Measurements from ENCODE around the gene ROR1.

Gene ROR1

GRCh38 chr1:64135462-64136223, 361.8 kb downstream of the ROR1 start:
- no peak for DNase-seq (ENCODE audit: low read depth in 2 of 2)

DNA sequence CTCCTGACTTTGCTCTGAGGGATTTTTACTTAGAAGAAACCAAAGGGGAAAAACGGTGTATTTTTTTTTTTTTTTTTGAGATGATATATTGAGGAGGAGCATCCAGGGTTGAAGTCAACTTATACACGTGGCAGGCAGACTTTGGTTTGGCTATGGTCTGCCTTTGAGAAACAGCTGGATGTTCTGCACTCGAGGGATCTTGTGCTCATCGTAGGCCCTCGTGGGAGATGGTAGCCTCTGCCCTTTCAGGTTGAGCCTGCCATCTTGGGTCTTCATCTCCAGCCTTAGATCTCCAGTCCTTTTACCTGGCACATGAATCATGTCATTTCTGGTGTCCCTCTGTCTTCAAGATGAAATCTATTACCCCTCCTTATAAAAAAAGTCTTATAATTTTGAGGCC, 362.5 kb downstream of the ROR1 start:
- no peak for DNase-seq (ENCODE audit: low read depth in 2 of 2)

GRCh38 chr1:64136752-64137411, 363.1 kb downstream of the ROR1 start:
- DNase-seq (ENCODE audit: low read depth in 2 of 2) = peak; percentile 57 to 62

DNA sequence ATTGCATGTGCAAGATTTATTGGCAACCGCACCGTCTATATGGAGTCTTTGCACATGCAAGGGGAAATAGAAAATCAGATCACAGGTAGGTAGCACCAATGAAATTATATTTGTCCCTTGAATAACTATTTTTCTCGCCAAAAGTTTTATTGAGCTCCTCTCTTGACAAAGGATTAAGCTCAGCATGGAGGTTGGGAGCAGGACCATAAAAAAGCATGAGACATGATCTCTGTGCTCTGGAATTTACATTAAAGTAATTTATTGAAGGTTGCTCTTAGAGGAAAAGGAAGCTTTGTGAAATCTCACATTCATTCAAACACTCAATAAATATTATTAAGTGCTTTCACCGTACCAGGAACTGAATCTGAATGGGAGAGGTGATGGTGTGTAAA, 363.6 kb downstream of the ROR1 start:
- no peak for DNase-seq (ENCODE audit: low read depth in 2 of 2)

DNA sequence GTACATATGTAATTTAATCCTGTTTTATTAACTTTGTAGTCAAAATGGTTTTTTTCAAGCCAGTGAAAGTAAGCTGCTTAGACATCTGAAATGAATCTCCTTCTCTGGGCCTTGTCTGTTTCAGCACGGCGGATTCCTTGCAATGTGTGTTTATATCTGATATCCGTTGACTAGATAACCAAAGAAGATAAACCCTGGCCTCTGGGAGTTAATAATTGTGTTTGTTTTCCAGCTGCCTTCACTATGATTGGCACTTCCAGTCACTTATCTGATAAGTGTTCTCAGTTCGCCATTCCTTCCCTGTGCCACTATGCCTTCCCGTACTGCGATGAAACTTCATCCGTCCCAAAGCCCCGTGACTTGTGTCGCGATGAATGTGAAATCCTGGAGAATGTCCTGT, 366.1 kb downstream of the ROR1 start:
- no peak for DNase-seq (ENCODE audit: low read depth in 2 of 2)

GRCh38 chr1:64140596-64140995, 366.8 kb downstream of the ROR1 start:
- no peak for DNase-seq (ENCODE audit: low read depth in 2 of 2)

DNA sequence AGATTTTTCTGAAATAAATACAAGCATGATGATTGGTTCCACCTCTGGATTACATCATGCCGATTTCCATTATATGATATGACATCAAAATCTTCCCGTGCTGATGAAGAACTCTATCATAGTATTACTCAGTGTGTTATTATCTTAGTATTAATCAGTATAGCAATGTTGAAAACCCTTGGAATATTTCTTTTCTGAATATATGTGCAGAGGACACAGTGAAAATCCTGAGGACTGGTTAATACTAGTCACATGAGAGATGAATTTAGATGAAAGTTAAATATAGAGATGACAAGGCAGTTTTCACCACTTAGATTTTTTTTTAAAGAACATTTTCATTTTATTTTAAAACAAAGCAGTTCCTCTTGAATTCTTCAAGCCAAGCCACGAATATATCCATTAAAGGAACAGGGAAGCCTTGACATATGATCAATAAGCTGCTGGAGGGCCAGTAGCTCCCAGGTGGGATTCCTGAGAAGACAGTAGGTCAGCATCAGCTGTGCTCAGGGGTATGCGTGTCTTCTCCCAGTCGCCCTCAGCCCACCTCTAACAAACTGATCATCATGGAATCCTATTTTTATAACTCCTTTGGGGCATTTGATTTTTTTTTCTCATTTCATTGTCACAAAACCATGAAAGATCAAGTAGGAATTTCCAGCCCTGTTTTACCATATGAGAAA, 373.4 kb downstream of the ROR1 start:
- no peak for DNase-seq (ENCODE audit: low read depth in 2 of 2)

DNA sequence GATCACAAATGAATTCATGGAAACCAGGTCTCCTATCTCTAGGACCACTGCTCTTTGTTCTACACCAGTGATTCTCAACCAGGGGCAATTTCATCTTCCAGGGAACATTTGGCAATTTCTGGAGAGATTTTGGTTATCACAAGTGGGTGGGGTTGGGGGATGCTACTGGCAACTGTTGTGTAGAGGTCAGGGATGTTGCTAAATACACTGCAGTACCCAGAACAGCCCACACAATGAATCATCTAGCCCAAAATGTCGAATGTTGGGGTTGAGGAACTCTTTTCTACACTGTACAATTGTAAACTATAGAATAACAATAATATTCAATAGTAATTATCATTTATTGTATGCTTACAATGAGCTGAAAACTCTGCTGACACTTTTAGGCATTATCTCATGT, 373.9 kb downstream of the ROR1 start:
- no peak for DNase-seq (ENCODE audit: low read depth in 2 of 2)

- no peak for DNase-seq (ENCODE audit: low read depth in 2 of 2)
These were observed 376.4 kb downstream of the ROR1 start for GRCh38 chr1:64150266-64150665.

- no peak for DNase-seq (ENCODE audit: low read depth in 2 of 2)
These were observed 377.0 kb downstream of the ROR1 start for GRCh38 chr1:64150729-64151230.

DNA sequence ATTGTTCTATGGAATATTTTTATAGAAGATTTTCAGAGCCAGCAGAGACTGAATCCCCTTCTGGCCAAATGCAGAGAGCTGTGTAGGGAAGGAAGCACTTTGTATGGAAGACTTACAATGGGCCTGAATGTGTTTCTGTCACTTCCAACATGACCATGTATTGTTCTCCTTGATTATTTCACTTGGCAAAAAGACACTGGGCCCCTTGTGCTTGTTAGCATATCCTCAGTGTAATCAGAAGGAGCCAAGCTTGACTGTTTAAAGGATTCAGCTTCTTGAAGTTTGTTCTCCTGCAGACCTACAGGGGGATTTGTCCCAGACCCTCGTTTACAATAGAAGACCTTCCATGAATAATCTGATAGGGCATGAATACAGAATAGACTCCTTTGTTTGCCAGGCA, 381.5 kb downstream of the ROR1 start:
- no peak for DNase-seq (ENCODE audit: low read depth in 2 of 2)

GRCh38 chr1:64161357-64161941, 387.6 kb downstream of the ROR1 start:
- DNase-seq (ENCODE audit: low read depth in 2 of 2) = no peak

DNA sequence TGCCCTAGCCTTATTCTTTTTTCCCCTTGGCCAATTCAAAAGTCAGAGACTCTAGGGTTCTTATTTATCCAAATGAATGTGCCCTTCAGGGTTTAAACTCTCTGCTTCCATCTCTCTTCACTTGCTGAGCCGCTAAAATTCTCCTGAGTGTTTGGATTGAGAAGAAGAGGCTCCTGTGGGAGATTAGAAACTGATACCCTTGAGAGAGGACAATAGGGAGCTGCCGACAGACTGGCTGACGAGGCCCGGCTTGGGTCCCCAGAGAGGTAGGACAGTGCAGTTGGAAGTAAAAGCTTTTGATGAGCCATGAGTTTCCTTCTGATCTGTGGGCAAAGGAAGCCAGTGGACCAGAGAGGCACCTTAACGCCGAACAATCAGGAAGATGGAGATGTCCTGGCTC, 388.3 kb downstream of the ROR1 start:
- DNase-seq (ENCODE audit: low read depth in 2 of 2) = no peak

GRCh38 chr1:64162804-64163203, 389.0 kb downstream of the ROR1 start:
- no peak for DNase-seq (ENCODE audit: low read depth in 2 of 2)

DNA sequence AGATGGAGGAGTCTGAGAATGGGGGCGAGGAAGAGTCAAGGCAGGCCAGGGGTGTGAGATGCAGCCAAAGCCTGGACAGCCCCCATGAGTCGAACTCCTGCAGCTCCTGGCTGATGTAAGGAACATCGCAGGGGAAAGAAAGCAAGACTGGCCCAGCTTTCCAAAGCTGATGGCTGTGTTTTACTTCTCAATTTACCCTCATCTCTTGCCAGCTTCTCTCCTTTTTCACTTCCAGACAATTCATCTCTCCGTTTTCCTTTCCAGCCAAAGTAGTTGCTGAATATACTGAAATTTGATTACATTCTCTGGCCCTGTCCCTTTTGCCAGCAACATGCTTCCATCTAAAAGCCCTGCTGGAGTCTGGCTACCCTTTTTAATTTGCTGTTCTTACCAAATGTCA, 389.6 kb downstream of the ROR1 start:
- no peak for DNase-seq (ENCODE audit: low read depth in 2 of 2)

GRCh38 chr1:64163970-64164369, 390.2 kb downstream of the ROR1 start:
- no peak for DNase-seq (ENCODE audit: low read depth in 2 of 2)

DNA sequence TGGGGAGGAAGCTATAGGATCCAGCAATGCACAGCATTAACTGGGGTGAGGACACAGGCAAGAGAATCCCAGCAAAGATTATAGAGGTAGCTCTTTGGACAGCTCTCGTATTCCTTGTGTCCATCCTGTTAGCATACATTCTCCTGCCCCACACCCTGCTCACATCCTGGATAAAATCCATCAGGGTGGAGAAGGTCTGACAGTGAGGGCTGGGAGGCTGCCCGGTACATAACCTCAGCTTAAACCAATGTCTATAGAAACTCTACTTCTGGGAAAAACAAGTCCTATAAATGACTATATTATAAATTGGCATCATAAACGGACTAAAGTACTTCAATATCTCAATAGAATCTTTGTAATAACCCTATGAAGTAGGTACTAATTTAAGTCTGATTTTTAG, 392.8 kb downstream of the ROR1 start:
- no peak for DNase-seq (ENCODE audit: low read depth in 2 of 2)

DNA sequence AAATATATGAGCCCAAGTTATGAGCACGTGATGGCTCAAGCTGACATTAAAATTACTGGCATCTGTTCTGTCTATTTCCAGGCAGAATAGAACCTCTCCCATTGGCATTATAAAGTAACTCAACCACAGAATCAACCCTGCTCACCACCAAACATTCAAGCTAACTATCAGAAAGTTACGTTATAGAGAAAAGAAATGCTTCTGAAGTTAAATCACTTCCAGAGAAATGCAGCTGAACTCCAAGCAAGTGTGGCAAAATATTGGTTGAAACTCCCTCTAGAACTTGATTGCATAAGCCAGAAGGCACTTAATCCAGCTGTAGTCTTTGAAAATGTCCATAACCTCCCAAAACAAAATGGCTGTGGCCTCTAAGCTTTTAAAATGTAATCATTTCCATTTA, 393.4 kb downstream of the ROR1 start:
- no peak for DNase-seq (ENCODE audit: low read depth in 2 of 2)

DNA sequence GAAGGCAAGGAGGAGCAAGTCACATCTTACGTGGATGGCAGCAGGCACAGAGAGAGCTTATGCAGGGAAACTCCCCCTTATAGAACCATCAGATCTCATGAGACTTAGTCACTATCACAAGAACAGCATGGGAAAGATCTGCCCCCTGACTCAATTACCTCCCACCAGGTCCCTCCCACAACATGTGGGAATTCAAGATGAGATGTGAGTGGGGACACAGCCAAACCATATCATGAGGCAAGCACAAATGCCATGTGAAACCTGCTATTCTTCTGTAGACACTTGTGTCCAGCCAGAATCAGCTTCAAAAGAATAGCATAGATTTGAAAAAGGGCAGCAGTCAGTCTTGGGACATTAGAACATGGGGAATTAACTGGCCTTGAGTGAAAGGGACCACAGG, 397.4 kb downstream of the ROR1 start:
- no peak for DNase-seq (ENCODE audit: low read depth in 2 of 2)

- no peak for DNase-seq (ENCODE audit: low read depth in 2 of 2)
These were observed 398.0 kb downstream of the ROR1 start for GRCh38 chr1:64171797-64172281.

DNA sequence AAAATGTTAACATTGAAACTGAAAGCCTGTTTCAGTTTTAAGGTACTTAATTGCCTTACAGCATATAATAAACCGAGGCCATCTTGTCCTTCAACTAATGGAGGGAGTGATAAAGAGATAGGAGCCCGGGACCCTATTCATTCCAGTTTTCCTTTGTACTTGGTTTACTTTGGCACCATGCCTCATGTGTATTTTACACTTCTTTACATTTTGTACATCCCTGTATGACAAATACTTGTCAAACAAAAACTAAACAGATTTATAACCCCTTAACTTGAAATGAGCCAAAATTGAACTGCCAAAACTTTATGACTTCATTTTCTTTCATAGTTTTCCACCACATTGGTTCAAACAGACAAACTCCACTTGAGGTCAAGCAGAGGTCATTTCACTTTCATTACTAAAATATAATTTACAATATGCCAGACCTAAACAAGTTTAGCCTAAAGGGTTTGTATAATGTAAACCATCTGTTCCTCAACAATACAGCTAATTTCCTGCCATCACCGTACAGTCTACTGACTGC, 398.7 kb downstream of the ROR1 start:
- no peak for DNase-seq (ENCODE audit: low read depth in 2 of 2)

GRCh38 chr1:64173336-64173940, 399.6 kb downstream of the ROR1 start:
- DNase-seq (ENCODE audit: low read depth in 2 of 2) = no peak

Measured in activated CD4-positive, alpha-beta T cell treated with anti-CD3 and anti-CD28 coated beads for 24 hours (primary cell).